HepG2 (cell line): ENCODE data around the gene ODAD4. TPM values are rescaled to one million over a fixed set of nuclear protein-coding genes. Genes with fewer than 3 reads are reported as not detected.

Experiments
- EED ChIP-seq: sonication (generic); formaldehyde crosslinking; IDR thresholded peaks from 2 replicates; pipeline ENCODE4 v1.5.0; 2020; ENCODE audit warnings: mild to moderate bottlenecking, missing genetic modification reagents
- FOXO1 ChIP-seq: sonication (generic); formaldehyde crosslinking; IDR thresholded peaks from 2 replicates; pipeline ENCODE4 v1.4.0; 2020; ENCODE audit warnings: missing genetic modification reagents
- FOXP1 ChIP-seq, 2 experiments: fragments of 450-650 bp in 1 of 2; IDR thresholded peaks; 2 replicates each; pipeline ENCODE4 v1.6.1; 2017 to 2018; ENCODE audit warnings: antibody characterized with exemption in 1 of 2
- GTF2F1 ChIP-seq: fragments of 150-350 bp; IDR thresholded peaks from 2 replicates; pipeline ENCODE4 v1.6.1; 2014; ENCODE audit warnings: low read length
- JARID2 ChIP-seq: sonication (generic); formaldehyde crosslinking; IDR thresholded peaks from 2 replicates; pipeline ENCODE4 v1.8.1; 2023; ENCODE audit warnings: missing genetic modification reagents, inconsistent platforms; ENCODE audit not compliant: insufficient replicate concordance
- KLF15 ChIP-seq: sonication (generic); formaldehyde crosslinking; IDR thresholded peaks from 2 replicates; pipeline ENCODE4 v1.8.1; 2023; ENCODE audit warnings: borderline replicate concordance, mild to moderate bottlenecking, inconsistent platforms, missing genetic modification reagents, mixed read lengths
- U2AF1 ChIP-seq: fragments of 200-400 bp; formaldehyde crosslinking; optimal IDR thresholded peaks from 2 replicates; pipeline ENCODE3; 2017; ENCODE audit warnings: mild to moderate bottlenecking, low read depth, low read length
- ZNF335 ChIP-seq: sonication (generic); formaldehyde crosslinking; IDR thresholded peaks from 2 replicates; pipeline ENCODE4 v1.4.0; 2020; ENCODE audit warnings: missing genetic modification reagents
- ZNF33A ChIP-seq: sonication (generic); formaldehyde crosslinking; IDR thresholded peaks from 2 replicates; pipeline ENCODE4 v1.5.1; 2020; ENCODE audit warnings: missing genetic modification reagents, mild to moderate bottlenecking, moderate library complexity, borderline replicate concordance
- ZNF503 ChIP-seq: sonication (generic); formaldehyde crosslinking; IDR thresholded peaks from 2 replicates; pipeline ENCODE4 v1.4.0; 2020; ENCODE audit warnings: missing genetic modification reagents
- ZNF550 ChIP-seq: sonication (generic); formaldehyde crosslinking; IDR thresholded peaks from 2 replicates; pipeline ENCODE4 v1.4.0; 2020; ENCODE audit warnings: mild to moderate bottlenecking, missing genetic modification reagents, borderline replicate concordance
- ZNF766 ChIP-seq: sonication (generic); formaldehyde crosslinking; IDR thresholded peaks from 2 replicates; pipeline ENCODE4 v1.5.0; 2020; ENCODE audit warnings: missing genetic modification reagents, borderline replicate concordance
- polyA plus RNA-seq, 8 experiments: library from polyadenylated mRNA; depleted of rRNA in 3 of 8; stranded (reverse) in 7 of 8; unstranded in 1 of 8; fragments of >200 nt; fragmentation: Illumina TruSeq in 4 of 8; extraction: Trizol in 4 of 8; gene quantifications; 2 replicates each; pipeline versions ENCODE4 v1.2.1 to v1.2.3, GENCODE V29; 2011 to 2016; ENCODE audit warnings: low read depth in 4 of 8, missing spikeins in 1 of 8, mixed read lengths in 1 of 8; ENCODE audit not compliant: insufficient read depth in 1 of 8
- total RNA-seq, 5 experiments: library from RNA; depleted of rRNA; stranded (reverse); fragments of >200 nt; fragmentation: Illumina TruSeq; extraction: Trizol; gene quantifications; 2 replicates each; pipeline ENCODE4 v1.2.3, GENCODE V29; 2016; ENCODE audit warnings: low read depth in 1 of 5
- TF ChIP-seq, protein P1 (sequence below): sonication (generic); formaldehyde crosslinking; IDR thresholded peaks from 2 replicates; pipeline ENCODE4 v1.8.0; 2022; ENCODE audit warnings: missing genetic modification reagents, mild to moderate bottlenecking, inconsistent platforms, borderline replicate concordance
- TF ChIP-seq, protein P2 (sequence below): sonication (generic); formaldehyde crosslinking; IDR thresholded peaks from 2 replicates; pipeline ENCODE4 v1.4.0; 2020; ENCODE audit warnings: missing genetic modification reagents, borderline replicate concordance
- TF ChIP-seq, protein P3 (sequence below): sonication (generic); formaldehyde crosslinking; IDR thresholded peaks from 2 replicates; pipeline ENCODE4 v1.4.0; 2020; ENCODE audit warnings: missing genetic modification reagents
- TF ChIP-seq, protein P4 (sequence below): sonication (generic); formaldehyde crosslinking; IDR thresholded peaks from 2 replicates; pipeline ENCODE4 v1.9.0; 2022; ENCODE audit warnings: low read depth, missing genetic modification reagents

The ODAD4 gene
- total and polyA plus RNA-seq, 2 of the 13 experiments (the other 11 are each of a cell fraction or from before 2014, with no cell fraction given): 0.48 to 0.53 TPM

DNA sequence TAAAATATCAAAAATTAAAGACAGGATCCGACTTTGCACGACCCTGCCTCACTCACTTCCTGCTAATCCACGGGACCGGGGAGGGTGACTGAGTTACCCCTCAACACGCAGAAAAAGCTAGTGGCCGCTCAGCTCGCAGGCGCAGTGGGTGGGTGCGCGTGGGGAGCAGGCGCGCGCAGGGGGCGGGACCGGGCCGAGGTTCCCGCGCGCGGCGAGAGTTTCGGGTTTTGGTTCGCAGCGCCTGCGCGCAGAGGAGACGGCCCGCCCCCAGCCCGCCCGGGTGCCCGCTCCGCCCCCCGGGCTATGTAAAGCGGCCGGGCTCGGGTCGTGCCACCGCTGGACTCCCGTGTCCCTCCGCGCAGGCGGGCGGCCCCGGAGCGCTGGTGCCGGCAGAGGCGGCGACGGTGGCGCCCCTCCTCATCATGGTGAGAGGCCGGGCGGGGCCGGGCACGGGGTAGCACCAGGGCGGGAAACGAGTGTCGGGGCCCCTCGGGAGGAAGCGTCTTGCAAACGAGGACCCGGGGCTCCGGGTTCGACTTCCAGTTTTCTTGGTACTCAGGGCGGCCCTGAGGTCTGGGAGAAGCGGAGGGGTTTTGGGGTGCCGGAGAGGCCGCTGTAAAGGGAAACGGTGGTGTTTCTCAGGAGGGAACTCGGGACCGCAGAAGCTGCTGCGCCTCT lies 36.2 kb downstream of the ODAD4 start, which contains the start of gene CNP (continued):
- TF ChIP-seq, protein P1, sequence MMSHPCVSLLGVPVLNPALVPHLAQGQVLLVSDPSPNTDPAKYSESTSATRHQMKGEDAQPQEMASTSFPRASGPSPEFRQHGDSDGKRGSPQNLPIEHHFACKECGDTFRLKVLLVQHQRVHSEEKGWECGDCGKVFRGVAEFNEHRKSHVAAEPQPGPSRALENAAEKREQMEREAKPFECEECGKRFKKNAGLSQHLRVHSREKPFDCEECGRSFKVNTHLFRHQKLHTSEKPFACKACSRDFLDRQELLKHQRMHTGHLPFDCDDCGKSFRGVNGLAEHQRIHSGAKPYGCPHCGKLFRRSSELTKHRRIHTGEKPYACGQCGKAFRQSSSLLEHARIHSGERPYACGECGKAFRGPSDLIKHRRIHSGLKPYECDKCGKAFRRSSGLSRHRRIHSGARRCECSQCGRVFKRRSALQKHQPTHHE (CRISPR knock-in tag): no peak; the same call in 1 of the 2 replicates
- TF ChIP-seq, protein P2, sequence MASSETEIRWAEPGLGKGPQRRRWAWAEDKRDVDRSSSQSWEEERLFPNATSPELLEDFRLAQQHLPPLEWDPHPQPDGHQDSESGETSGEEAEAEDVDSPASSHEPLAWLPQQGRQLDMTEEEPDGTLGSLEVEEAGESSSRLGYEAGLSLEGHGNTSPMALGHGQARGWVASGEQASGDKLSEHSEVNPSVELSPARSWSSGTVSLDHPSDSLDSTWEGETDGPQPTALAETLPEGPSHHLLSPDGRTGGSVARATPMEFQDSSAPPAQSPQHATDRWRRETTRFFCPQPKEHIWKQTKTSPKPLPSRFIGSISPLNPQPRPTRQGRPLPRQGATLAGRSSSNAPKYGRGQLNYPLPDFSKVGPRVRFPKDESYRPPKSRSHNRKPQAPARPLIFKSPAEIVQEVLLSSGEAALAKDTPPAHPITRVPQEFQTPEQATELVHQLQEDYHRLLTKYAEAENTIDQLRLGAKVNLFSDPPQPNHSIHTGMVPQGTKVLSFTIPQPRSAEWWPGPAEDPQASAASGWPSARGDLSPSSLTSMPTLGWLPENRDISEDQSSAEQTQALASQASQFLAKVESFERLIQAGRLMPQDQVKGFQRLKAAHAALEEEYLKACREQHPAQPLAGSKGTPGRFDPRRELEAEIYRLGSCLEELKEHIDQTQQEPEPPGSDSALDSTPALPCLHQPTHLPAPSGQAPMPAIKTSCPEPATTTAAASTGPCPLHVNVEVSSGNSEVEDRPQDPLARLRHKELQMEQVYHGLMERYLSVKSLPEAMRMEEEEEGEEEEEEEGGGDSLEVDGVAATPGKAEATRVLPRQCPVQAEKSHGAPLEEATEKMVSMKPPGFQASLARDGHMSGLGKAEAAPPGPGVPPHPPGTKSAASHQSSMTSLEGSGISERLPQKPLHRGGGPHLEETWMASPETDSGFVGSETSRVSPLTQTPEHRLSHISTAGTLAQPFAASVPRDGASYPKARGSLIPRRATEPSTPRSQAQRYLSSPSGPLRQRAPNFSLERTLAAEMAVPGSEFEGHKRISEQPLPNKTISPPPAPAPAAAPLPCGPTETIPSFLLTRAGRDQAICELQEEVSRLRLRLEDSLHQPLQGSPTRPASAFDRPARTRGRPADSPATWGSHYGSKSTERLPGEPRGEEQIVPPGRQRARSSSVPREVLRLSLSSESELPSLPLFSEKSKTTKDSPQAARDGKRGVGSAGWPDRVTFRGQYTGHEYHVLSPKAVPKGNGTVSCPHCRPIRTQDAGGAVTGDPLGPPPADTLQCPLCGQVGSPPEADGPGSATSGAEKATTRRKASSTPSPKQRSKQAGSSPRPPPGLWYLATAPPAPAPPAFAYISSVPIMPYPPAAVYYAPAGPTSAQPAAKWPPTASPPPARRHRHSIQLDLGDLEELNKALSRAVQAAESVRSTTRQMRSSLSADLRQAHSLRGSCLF (CRISPR knock-in tag): 0 out of 2 replicates have a peak, but pooled peaks have one; percentile 50
- TF ChIP-seq FOXP1 (IDR thresholded peaks at IDR 0.05) (no peak), FOXP1 (CRISPR knock-in tag; IDR thresholded peaks at IDR 0.05) (peak; percentile 8; the same call in 1 of the 2 replicates), JARID2 (no peak), KLF15 (CRISPR knock-in tag) (0 out of 2 replicates have a peak, but pooled peaks have one; percentile 63), U2AF1 (no peak), EED (CRISPR knock-in tag) (no peak), ZNF335 (CRISPR knock-in tag) (no peak; the same call in 1 of the 2 replicates), GTF2F1 (no peak), ZNF33A (0 out of 2 replicates have a peak, but pooled peaks have one; percentile 17), FOXO1 (CRISPR knock-in tag) (peak; percentile 61; the same call in 1 of the 2 replicates), ZNF766 (CRISPR knock-in tag) (0 out of 2 replicates have a peak, but pooled peaks have one; percentile 52), ZNF550 (CRISPR knock-in tag) (no peak), ZNF503 (CRISPR knock-in tag) (peak; percentile 64; the same call in 1 of the 2 replicates)
- TF ChIP-seq, protein P3, sequence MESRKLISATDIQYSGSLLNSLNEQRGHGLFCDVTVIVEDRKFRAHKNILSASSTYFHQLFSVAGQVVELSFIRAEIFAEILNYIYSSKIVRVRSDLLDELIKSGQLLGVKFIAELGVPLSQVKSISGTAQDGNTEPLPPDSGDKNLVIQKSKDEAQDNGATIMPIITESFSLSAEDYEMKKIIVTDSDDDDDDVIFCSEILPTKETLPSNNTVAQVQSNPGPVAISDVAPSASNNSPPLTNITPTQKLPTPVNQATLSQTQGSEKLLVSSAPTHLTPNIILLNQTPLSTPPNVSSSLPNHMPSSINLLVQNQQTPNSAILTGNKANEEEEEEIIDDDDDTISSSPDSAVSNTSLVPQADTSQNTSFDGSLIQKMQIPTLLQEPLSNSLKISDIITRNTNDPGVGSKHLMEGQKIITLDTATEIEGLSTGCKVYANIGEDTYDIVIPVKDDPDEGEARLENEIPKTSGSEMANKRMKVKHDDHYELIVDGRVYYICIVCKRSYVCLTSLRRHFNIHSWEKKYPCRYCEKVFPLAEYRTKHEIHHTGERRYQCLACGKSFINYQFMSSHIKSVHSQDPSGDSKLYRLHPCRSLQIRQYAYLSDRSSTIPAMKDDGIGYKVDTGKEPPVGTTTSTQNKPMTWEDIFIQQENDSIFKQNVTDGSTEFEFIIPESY (CRISPR knock-in tag): peak; percentile 36; the same call in 1 of the 2 replicates
- TF ChIP-seq, protein P4, sequence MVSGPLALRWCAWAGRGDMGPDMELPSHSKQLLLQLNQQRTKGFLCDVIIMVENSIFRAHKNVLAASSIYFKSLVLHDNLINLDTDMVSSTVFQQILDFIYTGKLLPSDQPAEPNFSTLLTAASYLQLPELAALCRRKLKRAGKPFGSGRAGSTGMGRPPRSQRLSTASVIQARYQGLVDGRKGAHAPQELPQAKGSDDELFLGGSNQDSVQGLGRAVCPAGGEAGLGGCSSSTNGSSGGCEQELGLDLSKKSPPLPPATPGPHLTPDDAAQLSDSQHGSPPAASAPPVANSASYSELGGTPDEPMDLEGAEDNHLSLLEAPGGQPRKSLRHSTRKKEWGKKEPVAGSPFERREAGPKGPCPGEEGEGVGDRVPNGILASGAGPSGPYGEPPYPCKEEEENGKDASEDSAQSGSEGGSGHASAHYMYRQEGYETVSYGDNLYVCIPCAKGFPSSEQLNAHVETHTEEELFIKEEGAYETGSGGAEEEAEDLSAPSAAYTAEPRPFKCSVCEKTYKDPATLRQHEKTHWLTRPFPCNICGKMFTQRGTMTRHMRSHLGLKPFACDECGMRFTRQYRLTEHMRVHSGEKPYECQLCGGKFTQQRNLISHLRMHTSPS: no peak; the same call in 1 of the 2 replicates
